Smooth muscle cell (in vitro differentiated cells): ENCODE data around the gene FARP1. TPM values are rescaled to one million over a fixed set of nuclear protein-coding genes. Genes with fewer than 3 reads are reported as not detected.

Experiments
- DNase-seq: peaks from one replicate; lab custom pipeline; 2025; ENCODE audit not compliant: unreplicated experiment; lab: John Stamatoyannopoulos, UW
- H2AFZ ChIP-seq: fragments of 200-600 bp; sonication (generic); 2 replicates; pipeline ENCODE4 v1.6.0; 2016; ENCODE audit warnings: antibody characterized with exemption, low read depth, mild to moderate bottlenecking
- H3F3A ChIP-seq: fragments of 200-600 bp; sonication (generic); 2 replicates; pipeline ENCODE4 v1.6.0; 2017; ENCODE audit warnings: antibody characterized with exemption, low read depth
- H3K27ac ChIP-seq: fragments of 200-600 bp; sonication (generic); 2 replicates; pipeline ENCODE4 v1.5.1; 2016; ENCODE audit warnings: low read depth, mild to moderate bottlenecking
- H3K27me3 ChIP-seq: fragments of 200-600 bp; sonication (generic); 2 replicates; pipeline ENCODE4 v1.6.1; 2016; ENCODE audit warnings: low read depth, mild to moderate bottlenecking
- H3K36me3 ChIP-seq: fragments of 200-600 bp; sonication (generic); 2 replicates; pipeline ENCODE4 v1.5.1; 2016; ENCODE audit warnings: low read depth
- H3K4me1 ChIP-seq: fragments of 200-600 bp; sonication (generic); 2 replicates; pipeline ENCODE4 v1.5.1; 2016; ENCODE audit warnings: low read depth
- H3K4me2 ChIP-seq: fragments of 200-600 bp; sonication (generic); 2 replicates; pipeline ENCODE4 v1.6.0; 2016; ENCODE audit warnings: mild to moderate bottlenecking
- H3K4me3 ChIP-seq: fragments of 200-600 bp; sonication (generic); 2 replicates; pipeline ENCODE4 v1.5.1; 2016; ENCODE audit warnings: mild to moderate bottlenecking
- H3K79me2 ChIP-seq: fragments of 200-600 bp; sonication (generic); 2 replicates; pipeline ENCODE4 v1.6.0; 2016; ENCODE audit warnings: low read depth, mild to moderate bottlenecking
- H3K9ac ChIP-seq: fragments of 200-600 bp; sonication (generic); 2 replicates; pipeline ENCODE4 v1.6.0; 2016; ENCODE audit warnings: low read depth
- H3K9me3 ChIP-seq: fragments of 200-600 bp; sonication (generic); replicated peaks from 2 replicates; pipeline ENCODE4 v1.5.1; 2016; ENCODE audit warnings: low read depth
- H4K20me1 ChIP-seq: fragments of 200-600 bp; sonication (generic); 2 replicates; pipeline ENCODE4 v1.6.0; 2016; ENCODE audit warnings: low read depth
- CTCF ChIP-seq: fragments of 200-600 bp; sonication (generic); IDR thresholded peaks from 2 replicates; pipeline ENCODE4 v1.5.1; 2017; ENCODE audit warnings: borderline replicate concordance, mild to moderate bottlenecking, antibody characterized with exemption; ENCODE audit not compliant: insufficient read depth, poor library complexity, severe bottlenecking
- WGBS: methylation state at CpG from one replicate; pipeline ENCODE4 v1.1.7; 2016; ENCODE audit warnings: low lambda C conversion rate; 5-methylcytosine and 5-hydroxymethylcytosine counted together
- polyA plus RNA-seq: library from polyadenylated mRNA; unstranded; fragments of >200 nt; fragmentation: Nextera tagmentation; extraction: Ambion mirVana; gene quantifications from 2 replicates; pipeline ENCODE4 v1.2.1, GENCODE V29; 2016
- total RNA-seq: library from RNA; depleted of rRNA; stranded (reverse); fragments of >200 nt; gene quantifications from 2 replicates; pipeline ENCODE4 v1.2.3, GENCODE V29; 2014

Gene FARP1
- total and polyA plus RNA-seq, 2 experiments from 2014 or later, result 59.4 to 104 TPM

- Histone ChIP-seq H2AFZ (no peak overlapping the region), H3K27me3 (no peaks in the 10 kb centered on the region), H3K27ac (no peak overlapping the region), H3K4me3 (no peak overlapping the region), H4K20me1 (peaks cover 16% of the 10 kb centered on the region), H3K36me3 (no peaks in the 10 kb centered on the region), H3K4me2 (no peak overlapping the region), H3K9ac (no peak overlapping the region), H3K9me3 (no peaks in the 10 kb centered on the region), H3K79me2 (peaks cover 54% of the 10 kb centered on the region), H3F3A (peaks cover 17% of the 10 kb centered on the region), H3K4me1 (peaks cover 18% of the 10 kb centered on the region)
- TF ChIP-seq CTCF, result no peak
- 90% methylated on average over 12 of the region's 12 CpGs for WGBS
- DNase-seq, result no peak
These were observed 74.7 kb downstream of the FARP1 start for GRCh38 chr13:98217597-98217996.

GRCh38 chr13:98219685-98220084 is 76.8 kb downstream of the FARP1 start:
- Histone ChIP-seq H3K4me1 (peaks cover 13% of the 10 kb centered on the region), H3K36me3 (no peaks in the 10 kb centered on the region), H3K27ac (no peak overlapping the region), H4K20me1 (peaks cover 21% of the 10 kb centered on the region), H3K4me2 (no peak overlapping the region), H3K27me3 (no peaks in the 10 kb centered on the region), H3K9ac (no peak overlapping the region), H3F3A (peaks cover 12% of the 10 kb centered on the region), H3K79me2 (peaks cover 58% of the 10 kb centered on the region), H2AFZ (no peak overlapping the region), H3K9me3 (no peaks in the 10 kb centered on the region), H3K4me3 (no peak overlapping the region)
- WGBS, result 94% methylated on average over 6 of the region's 6 CpGs
- no peak for DNase-seq
- no peak for TF ChIP-seq CTCF

- Histone ChIP-seq H4K20me1 (peaks cover 21% of the 10 kb centered on the region), H3K9ac (no peak overlapping the region), H3K4me1 (peaks cover 13% of the 10 kb centered on the region), H3K27me3 (no peaks in the 10 kb centered on the region), H2AFZ (no peak overlapping the region), H3F3A (peaks cover 7% of the 10 kb centered on the region), H3K79me2 (peaks cover 58% of the 10 kb centered on the region), H3K36me3 (no peaks in the 10 kb centered on the region), H3K4me3 (no peak overlapping the region), H3K4me2 (no peak overlapping the region), H3K9me3 (no peaks in the 10 kb centered on the region), H3K27ac (peak overlapping the region; percentile 62)
- WGBS, result 62% methylated on average over 4 of the region's 4 CpGs
- TF ChIP-seq CTCF, result no peak
- DNase-seq, result no peak
These were observed 77.4 kb downstream of the FARP1 start for GRCh38 chr13:98220271-98220791.

- DNase-seq, result no peak
- Histone ChIP-seq H3K79me2 (peaks cover 62% of the 10 kb centered on the region), H3K4me1 (peaks cover 13% of the 10 kb centered on the region), H2AFZ (no peak overlapping the region), H3K27ac (peak overlapping the region; percentile 62), H4K20me1 (peaks cover 21% of the 10 kb centered on the region), H3F3A (peaks cover 6% of the 10 kb centered on the region), H3K4me2 (peak overlapping the region; percentile 45), H3K9me3 (no peaks in the 10 kb centered on the region), H3K36me3 (no peaks in the 10 kb centered on the region), H3K9ac (peak overlapping the region; percentile 6), H3K4me3 (no peak overlapping the region), H3K27me3 (no peaks in the 10 kb centered on the region)
- WGBS, result 92% methylated on average over 6 of the region's 6 CpGs
- no peak for TF ChIP-seq CTCF
These were observed 78.3 kb downstream of the FARP1 start for GRCh38 chr13:98221234-98221633.
